LNCaP clone FGC (cell line): ENCODE data around the gene SIK2.

ENCODE experiments used
- DNase-seq: peaks from one replicate; pipeline ENCODE4 v3.0.0-alpha.2; 2011; ENCODE audit warnings: low read depth
- H3K4me3 ChIP-seq: 2 replicates; pipeline ENCODE4 v1.5.1; 2011; ENCODE audit warnings: mild to moderate bottlenecking, low read depth, low read length, control low read depth
- TF ChIP-seq, protein P1 (sequence below): IDR thresholded peaks from 2 replicates; pipeline ENCODE4 v1.5.1; 2012; ENCODE audit warnings: mild to moderate bottlenecking; ENCODE audit not compliant: control insufficient read depth, insufficient read depth; ENCODE audit errors: extremely low read depth

The SIK2 gene

GRCh38 chr11:111736181-111736590, 133.9 kb downstream of the SIK2 start:
- no peak overlapping the region; the same call in 1 of the 2 replicates for H3K4me3 ChIP-seq
- TF ChIP-seq, protein P1, sequence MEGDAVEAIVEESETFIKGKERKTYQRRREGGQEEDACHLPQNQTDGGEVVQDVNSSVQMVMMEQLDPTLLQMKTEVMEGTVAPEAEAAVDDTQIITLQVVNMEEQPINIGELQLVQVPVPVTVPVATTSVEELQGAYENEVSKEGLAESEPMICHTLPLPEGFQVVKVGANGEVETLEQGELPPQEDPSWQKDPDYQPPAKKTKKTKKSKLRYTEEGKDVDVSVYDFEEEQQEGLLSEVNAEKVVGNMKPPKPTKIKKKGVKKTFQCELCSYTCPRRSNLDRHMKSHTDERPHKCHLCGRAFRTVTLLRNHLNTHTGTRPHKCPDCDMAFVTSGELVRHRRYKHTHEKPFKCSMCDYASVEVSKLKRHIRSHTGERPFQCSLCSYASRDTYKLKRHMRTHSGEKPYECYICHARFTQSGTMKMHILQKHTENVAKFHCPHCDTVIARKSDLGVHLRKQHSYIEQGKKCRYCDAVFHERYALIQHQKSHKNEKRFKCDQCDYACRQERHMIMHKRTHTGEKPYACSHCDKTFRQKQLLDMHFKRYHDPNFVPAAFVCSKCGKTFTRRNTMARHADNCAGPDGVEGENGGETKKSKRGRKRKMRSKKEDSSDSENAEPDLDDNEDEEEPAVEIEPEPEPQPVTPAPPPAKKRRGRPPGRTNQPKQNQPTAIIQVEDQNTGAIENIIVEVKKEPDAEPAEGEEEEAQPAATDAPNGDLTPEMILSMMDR, result no peak
- DNase-seq, result no peak

GRCh38 chr11:111736621-111737443, 134.6 kb downstream of the SIK2 start:
- no peak overlapping the region for H3K4me3 ChIP-seq
- TF ChIP-seq, protein P1, result no peak
- no peak for DNase-seq

DNA sequence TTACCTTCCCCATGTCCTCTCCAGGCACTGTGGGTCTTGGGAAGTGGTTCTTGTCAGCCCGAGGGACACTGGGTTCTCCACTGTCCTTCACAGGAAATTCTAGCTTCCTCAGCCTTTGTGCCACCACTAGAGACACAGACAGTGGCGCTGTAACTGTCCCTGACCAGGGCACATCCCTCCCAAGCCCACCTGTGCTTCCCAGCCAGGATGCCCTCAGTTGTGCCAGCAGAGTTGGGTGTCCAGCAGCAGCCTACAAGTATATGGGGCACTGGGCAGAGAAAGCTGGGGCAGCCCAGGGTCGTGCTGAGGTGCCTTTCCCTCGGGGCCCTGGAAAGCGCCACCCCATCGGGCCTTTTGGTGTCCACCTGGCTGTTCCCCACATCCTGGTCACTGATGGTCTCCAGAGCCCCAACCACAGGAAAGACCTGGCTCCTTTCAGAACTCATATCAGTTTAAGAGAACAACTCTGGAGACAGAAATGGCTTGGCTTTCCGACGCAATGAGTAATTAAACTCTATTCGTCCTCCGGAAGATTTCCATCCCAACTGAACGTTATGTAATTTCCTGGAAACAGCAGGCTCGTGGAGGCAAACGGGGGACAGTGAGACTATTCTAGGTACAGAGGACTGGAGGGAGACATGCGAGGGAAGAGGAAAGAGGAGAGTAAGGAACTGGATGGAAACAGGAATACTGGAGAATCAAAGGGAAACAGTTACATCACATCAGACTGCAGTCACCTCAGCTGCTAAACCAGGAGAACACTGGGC, 135.4 kb downstream of the SIK2 start:
- TF ChIP-seq, protein P1, result no peak
- H3K4me3 ChIP-seq, result no peak overlapping the region
- DNase-seq, result no peak

GRCh38 chr11:111739299-111739698, 137.1 kb downstream of the SIK2 start:
- no peak overlapping the region for H3K4me3 ChIP-seq
- TF ChIP-seq, protein P1, result no peak
- DNase-seq, result no peak

GRCh38 chr11:111741751-111742150, 139.5 kb downstream of the SIK2 start:
- H3K4me3 ChIP-seq, result no peak overlapping the region
- DNase-seq, result no peak
- TF ChIP-seq, protein P1, result no peak

- no peak for DNase-seq
- TF ChIP-seq, protein P1, result no peak
- no peak overlapping the region for H3K4me3 ChIP-seq
Measured at GRCh38 chr11:111743700-111744099, 141.5 kb downstream of the SIK2 start.
